Measurements from ENCODE around the gene GBX1.

GBX1 gene

GRCh38 chr7:151193203-151193978, 25.9 kb upstream of the GBX1 start:
- no peak for DNase-seq

GRCh38 chr7:151192002-151192539, 24.6 kb upstream of the GBX1 start:
- DNase-seq = no peak

GRCh38 chr7:151191544-151191943, 24.1 kb upstream of the GBX1 start:
- DNase-seq = no peak

- no peak for DNase-seq
Measured at GRCh38 chr7:151189038-151189437, 21.5 kb upstream of the GBX1 start.

GRCh38 chr7:151188252-151188542, 20.7 kb upstream of the GBX1 start:
- no peak for DNase-seq

- DNase-seq = no peak
Measured at GRCh38 chr7:151187409-151188251, 20.1 kb upstream of the GBX1 start.

GRCh38 chr7:151186640-151187408, 19.3 kb upstream of the GBX1 start, which contains the start of gene ASB10:
ASB10 (minus strand) TSS chr7:151187250; CDS start chr7:151187130, 120 bp downstream.
- no peak for DNase-seq

GRCh38 chr7:151185762-151186639, 18.5 kb upstream of the GBX1 start:
- DNase-seq = no peak

GRCh38 chr7:151181011-151181431, 13.5 kb upstream of the GBX1 start:
- no peak for DNase-seq

GRCh38 chr7:151179946-151180345, 12.5 kb upstream of the GBX1 start:
- DNase-seq = no peak

GRCh38 chr7:151179287-151179860, 11.9 kb upstream of the GBX1 start:
- DNase-seq = no peak

GRCh38 chr7:151178831-151179230, 11.3 kb upstream of the GBX1 start:
- no peak for DNase-seq

- DNase-seq = no peak
Measured at GRCh38 chr7:151178236-151178635, 10.7 kb upstream of the GBX1 start.

GRCh38 chr7:151177310-151177709, 9.8 kb upstream of the GBX1 start:
- DNase-seq = no peak

GRCh38 chr7:151176401-151176800, 8.9 kb upstream of the GBX1 start:
- no peak for DNase-seq

GRCh38 chr7:151175793-151176311, 8.4 kb upstream of the GBX1 start:
- DNase-seq = no peak

GRCh38 chr7:151175047-151175792, 7.7 kb upstream of the GBX1 start:
- DNase-seq = no peak

- no peak for DNase-seq
Measured at GRCh38 chr7:151174246-151175046, 7.0 kb upstream of the GBX1 start.

- DNase-seq = no peak
Measured at GRCh38 chr7:151173386-151174245, 6.1 kb upstream of the GBX1 start.
